K562 treated with DMSO at 1 percent for 48 hours (cell line): ENCODE results near the gene SRPRB. TPM values are rescaled to one million over a fixed set of nuclear protein-coding genes. Genes with fewer than 3 reads are reported as not detected.

Experiments used
- total RNA-seq: library from RNA; unstranded; fragments of 300-600 nt; gene quantifications from 2 replicates; pipeline ENCODE4 v1.2.3, GENCODE V29; 2022; ENCODE audit warnings: low replicate concordance; ENCODE audit errors: extremely low read depth

Gene SRPRB
- not detected in 2 replicates for total RNA-seq

GRCh38 chr3:133805702-133806475, at the start of gene SRPRB:
Gene SRPRB (plus strand): TSS chr3:133805815. CDS start chr3:133805849, 34 bp downstream.

Other genes starting within 250 kb of the SRPRB start
- gene CDV3, start 232.1 kb upstream of the SRPRB start, total RNA-seq: not detected in 2 replicates
- gene TOPBP1, start 143.9 kb upstream of the SRPRB start, total RNA-seq: not detected in 2 replicates
- gene TF, start 59.4 kb upstream of the SRPRB start, total RNA-seq: not detected in 2 replicates
- gene RAB6B, start 90.1 kb downstream of the SRPRB start, total RNA-seq: not detected in 2 replicates
- gene SLCO2A1, start 224.1 kb downstream of the SRPRB start, total RNA-seq: not detected in 2 replicates